HCT116 (cell line): Measurements from ENCODE around the gene HECW1.

Experiments used
- FOSL1 ChIP-seq: IDR thresholded peaks from 2 replicates; pipeline ENCODE4 v1.6.1; 2012; ENCODE audit warnings: low read depth
- POLR2A ChIP-seq: IDR thresholded peaks from 2 replicates; pipeline ENCODE4 v1.7.0; 2011; ENCODE audit warnings: borderline replicate concordance; ENCODE audit not compliant: insufficient read depth, insufficient read length; ENCODE audit errors: extremely low read depth
- TF ChIP-seq, protein P1 (sequence below), 3 experiments: fragments of 200-600 bp in 1 of 3; sonication (generic) in 1 of 3; IDR thresholded peaks in 2 of 3; conservative IDR thresholded peaks in 1 of 3; 2 replicates each; pipeline ENCODE4 v1.5.1; 2012 to 2017; ENCODE audit warnings: low read depth in 2 of 3, low read length in 2 of 3, antibody characterized with exemption in 1 of 3, borderline replicate concordance in 1 of 3, control low read depth in 1 of 3, mild to moderate bottlenecking in 1 of 3, mixed read lengths in 1 of 3, mixed run types in 1 of 3, moderate library complexity in 1 of 3; ENCODE audit not compliant: insufficient read depth in 1 of 3
- TF ChIP-seq, protein P2 (sequence below): IDR thresholded peaks from 2 replicates; pipeline ENCODE4 v1.6.1; 2012; ENCODE audit warnings: low read depth

DNA sequence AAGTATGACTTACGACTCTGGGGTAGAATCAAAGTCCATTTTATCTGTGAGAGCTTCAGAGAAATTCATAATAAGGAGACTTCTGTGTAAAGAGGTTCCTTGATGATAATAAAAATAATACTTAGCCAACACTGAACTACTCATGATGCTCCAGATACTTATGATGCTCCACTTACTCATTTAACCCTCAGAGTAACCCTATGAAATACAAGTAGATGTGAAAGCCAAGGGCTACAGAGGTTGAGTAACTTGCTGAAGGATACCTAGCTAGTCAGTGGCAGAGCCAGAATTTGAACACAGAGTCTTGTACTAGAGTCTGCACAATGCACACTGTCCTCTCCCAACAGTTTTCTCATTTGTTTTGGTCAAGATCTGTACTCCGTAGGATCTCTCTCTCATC is 89.5 kb downstream of the HECW1 start:
- TF ChIP-seq POLR2A (no peak), FOSL1 (no peak)
- TF ChIP-seq, protein P1, sequence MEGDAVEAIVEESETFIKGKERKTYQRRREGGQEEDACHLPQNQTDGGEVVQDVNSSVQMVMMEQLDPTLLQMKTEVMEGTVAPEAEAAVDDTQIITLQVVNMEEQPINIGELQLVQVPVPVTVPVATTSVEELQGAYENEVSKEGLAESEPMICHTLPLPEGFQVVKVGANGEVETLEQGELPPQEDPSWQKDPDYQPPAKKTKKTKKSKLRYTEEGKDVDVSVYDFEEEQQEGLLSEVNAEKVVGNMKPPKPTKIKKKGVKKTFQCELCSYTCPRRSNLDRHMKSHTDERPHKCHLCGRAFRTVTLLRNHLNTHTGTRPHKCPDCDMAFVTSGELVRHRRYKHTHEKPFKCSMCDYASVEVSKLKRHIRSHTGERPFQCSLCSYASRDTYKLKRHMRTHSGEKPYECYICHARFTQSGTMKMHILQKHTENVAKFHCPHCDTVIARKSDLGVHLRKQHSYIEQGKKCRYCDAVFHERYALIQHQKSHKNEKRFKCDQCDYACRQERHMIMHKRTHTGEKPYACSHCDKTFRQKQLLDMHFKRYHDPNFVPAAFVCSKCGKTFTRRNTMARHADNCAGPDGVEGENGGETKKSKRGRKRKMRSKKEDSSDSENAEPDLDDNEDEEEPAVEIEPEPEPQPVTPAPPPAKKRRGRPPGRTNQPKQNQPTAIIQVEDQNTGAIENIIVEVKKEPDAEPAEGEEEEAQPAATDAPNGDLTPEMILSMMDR (IDR thresholded peaks at IDR 0.05 in 2 of 3, conservative IDR thresholded peaks at IDR 0.05 in 1 of 3; ENCODE audit: borderline replicate concordance in 1 of 3, insufficient read depth in 1 of 3, low read depth in 2 of 3, low read length in 2 of 3) = no peak
- TF ChIP-seq, protein P2, sequence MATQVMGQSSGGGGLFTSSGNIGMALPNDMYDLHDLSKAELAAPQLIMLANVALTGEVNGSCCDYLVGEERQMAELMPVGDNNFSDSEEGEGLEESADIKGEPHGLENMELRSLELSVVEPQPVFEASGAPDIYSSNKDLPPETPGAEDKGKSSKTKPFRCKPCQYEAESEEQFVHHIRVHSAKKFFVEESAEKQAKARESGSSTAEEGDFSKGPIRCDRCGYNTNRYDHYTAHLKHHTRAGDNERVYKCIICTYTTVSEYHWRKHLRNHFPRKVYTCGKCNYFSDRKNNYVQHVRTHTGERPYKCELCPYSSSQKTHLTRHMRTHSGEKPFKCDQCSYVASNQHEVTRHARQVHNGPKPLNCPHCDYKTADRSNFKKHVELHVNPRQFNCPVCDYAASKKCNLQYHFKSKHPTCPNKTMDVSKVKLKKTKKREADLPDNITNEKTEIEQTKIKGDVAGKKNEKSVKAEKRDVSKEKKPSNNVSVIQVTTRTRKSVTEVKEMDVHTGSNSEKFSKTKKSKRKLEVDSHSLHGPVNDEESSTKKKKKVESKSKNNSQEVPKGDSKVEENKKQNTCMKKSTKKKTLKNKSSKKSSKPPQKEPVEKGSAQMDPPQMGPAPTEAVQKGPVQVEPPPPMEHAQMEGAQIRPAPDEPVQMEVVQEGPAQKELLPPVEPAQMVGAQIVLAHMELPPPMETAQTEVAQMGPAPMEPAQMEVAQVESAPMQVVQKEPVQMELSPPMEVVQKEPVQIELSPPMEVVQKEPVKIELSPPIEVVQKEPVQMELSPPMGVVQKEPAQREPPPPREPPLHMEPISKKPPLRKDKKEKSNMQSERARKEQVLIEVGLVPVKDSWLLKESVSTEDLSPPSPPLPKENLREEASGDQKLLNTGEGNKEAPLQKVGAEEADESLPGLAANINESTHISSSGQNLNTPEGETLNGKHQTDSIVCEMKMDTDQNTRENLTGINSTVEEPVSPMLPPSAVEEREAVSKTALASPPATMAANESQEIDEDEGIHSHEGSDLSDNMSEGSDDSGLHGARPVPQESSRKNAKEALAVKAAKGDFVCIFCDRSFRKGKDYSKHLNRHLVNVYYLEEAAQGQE = no peak
